ENCODE results near the gene MUC5AC.
"Not testable (repeated sequence)": the region's sequence is repeated elsewhere in the genome, so short reads cannot be mapped to it uniquely, and the experiment has no call there.

Gene MUC5AC

DNA sequence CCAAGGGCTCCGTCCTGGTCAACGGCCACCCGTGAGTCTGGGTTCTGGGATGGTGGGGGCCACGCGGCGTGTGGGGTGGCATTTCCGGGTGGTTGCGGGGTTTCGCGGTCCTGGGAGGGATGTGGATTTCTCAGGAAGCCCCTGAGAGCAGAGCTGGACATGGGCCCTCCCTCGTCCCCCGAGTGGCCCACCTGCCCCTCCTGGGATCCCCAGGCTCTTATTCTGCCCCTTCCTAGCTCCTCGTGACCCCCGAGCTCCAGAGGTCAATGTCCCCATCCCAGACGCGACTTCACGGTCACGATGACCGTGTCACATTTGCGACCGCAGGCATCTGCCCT, 4.4 kb downstream of the MUC5AC start:
- Mint-ChIP-seq H3K4me3 (no peak overlapping the region), H3K27ac (no peak overlapping the region), H3K36me3 (no peaks in the 10 kb centered on the region), H3K4me1 (no peaks in the 10 kb centered on the region), H3K27me3 (peaks cover 2% of the 10 kb centered on the region), H3K9me3 (no peaks in the 10 kb centered on the region)

DNA sequence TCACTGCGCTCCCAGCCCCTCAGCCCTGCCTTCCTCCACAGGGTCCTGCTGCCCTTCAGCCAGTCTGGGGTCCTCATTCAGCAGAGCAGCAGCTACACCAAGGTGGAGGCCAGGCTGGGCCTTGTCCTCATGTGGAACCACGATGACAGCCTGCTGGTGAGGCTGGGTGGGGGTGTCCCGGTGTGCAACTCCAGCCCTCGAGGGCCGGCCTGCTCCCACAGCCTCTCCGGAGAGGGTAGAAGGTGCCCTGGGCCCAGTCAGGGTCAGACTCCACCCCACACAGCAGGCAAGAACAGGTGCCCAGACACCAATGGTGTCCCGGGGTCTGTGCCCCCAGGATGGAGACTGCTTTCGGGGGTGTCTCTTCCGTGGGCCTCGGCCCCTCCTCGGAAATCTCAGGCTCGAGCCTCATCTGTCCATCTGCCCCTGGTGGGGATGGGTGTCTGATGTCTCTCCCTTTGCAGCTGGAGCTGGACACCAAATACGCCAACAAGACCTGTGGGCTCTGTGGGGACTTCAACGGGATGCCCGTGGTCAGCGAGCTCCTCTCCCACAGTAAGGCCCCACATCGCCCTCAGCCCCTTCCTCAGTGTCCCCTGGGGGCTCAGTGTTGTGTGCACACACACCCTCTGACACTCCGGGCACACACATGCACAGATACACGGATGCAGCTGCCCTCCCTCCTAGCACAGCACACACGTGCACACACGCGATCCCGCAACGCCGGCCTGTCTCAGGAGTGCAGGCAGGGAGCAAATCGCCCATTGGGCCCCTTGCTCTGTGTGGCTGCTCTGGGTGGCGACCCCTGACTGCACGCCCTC, 4.9 kb downstream of the MUC5AC start:
- Mint-ChIP-seq H3K27me3 (peaks cover 2% of the 10 kb centered on the region), H3K27ac (no peak overlapping the region), H3K9me3 (no peaks in the 10 kb centered on the region), H3K4me1 (no peaks in the 10 kb centered on the region), H3K36me3 (no peaks in the 10 kb centered on the region), H3K4me3 (no peak overlapping the region)

DNA sequence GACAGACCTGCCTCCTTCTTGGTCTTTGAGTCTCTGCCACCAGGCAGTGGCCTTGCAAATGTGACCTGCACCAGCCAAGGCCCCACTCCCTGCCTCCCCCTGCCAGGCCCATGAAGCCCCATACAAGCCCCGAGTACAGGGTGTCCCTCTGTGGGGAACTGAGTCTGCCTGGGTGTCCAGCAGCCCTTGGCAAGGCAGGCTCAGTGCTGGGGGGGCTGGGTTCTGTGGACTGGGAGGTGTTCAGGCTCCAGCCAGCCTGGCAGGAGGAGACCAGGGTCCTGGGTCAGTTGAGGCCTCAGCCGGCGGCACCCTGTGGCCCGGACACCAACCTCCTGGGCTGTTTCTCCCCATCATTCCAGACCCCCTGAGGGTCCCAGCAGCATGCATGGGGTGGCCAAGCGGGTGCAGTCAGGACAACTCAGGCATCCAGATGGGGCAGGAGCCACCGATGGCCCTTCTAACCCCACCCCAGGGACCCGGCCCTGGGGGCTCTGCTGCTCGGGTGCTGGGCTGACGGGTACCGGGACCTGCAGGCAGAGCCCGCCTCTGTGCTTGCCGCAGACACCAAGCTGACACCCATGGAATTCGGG, 5.7 kb downstream of the MUC5AC start:
- no peaks in the 10 kb centered on the region for H3K4me1 Mint-ChIP-seq
- no peak overlapping the region for H3K27ac Mint-ChIP-seq
- no peak overlapping the region for H3K4me3 Mint-ChIP-seq
- no peaks in the 10 kb centered on the region for H3K36me3 Mint-ChIP-seq
- H3K9me3 Mint-ChIP-seq, result no peaks in the 10 kb centered on the region
- H3K27me3 Mint-ChIP-seq, result peaks cover 2% of the 10 kb centered on the region

DNA sequence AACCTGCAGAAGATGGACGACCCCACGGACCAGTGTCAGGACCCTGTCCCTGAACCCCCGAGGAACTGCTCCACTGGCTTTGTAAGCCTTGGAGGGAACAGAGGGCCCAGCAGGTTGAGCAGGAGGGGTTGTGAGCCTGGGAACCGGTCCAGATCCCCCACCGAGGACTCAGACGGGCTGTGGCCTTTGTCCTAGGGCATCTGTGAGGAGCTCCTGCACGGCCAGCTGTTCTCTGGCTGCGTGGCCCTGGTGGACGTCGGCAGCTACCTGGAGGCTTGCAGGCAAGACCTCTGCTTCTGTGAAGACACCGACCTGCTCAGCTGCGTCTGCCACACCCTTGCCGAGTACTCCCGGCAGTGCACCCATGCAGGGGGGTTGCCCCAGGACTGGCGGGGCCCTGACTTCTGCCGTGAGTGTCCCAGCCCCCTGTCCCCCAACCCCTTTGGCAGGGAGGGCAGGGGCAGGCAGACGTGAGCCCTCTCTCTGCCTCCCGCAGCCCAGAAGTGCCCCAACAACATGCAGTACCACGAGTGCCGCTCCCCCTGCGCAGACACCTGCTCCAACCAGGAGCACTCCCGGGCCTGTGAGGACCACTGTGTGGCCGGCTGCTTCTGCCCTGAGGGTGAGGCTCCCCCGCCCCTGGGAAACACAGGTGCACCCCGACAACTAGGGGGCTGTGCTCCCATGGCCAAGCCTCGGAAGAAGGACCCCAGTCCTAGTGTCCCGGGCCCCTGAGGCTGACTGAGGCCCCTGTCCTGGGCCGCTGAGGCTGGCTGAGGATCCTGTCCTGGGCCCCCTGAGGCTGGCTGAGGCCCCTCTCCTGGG, 6.4 kb downstream of the MUC5AC start:
- Mint-ChIP-seq H3K27me3 (peaks cover 2% of the 10 kb centered on the region), H3K4me1 (no peaks in the 10 kb centered on the region), H3K9me3 (no peaks in the 10 kb centered on the region), H3K27ac (no peak overlapping the region), H3K36me3 (no peaks in the 10 kb centered on the region), H3K4me3 (no peak overlapping the region)

DNA sequence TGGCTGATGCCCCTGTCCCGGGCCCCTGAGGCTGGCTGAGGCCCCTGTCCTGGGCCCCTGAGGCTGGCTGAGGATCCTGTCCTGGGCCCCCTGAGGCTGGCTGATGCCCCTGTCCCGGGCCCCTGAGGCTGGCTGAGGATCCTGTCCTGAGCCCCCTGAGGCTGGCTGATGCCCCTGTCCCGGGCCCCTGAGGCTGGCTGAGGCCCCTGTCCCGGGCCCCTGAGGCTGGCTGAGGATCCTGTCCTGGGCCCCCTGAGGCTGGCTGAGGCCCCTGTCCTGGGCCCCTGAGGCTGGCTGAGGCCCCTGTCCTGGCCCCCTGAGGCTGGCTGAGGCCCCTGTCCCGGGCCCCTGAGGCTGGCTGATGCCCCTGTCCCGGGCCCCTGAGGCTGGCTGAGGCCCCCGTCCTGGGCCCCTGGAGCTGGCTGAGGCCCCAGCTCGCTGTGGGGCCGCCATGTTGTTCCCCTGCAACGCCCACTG, 7.1 kb downstream of the MUC5AC start:
- not testable (repeated sequence) for H3K27me3 Mint-ChIP-seq, H3K4me1 Mint-ChIP-seq, H3K4me3 Mint-ChIP-seq, H3K36me3 Mint-ChIP-seq, H3K27ac Mint-ChIP-seq, H3K9me3 Mint-ChIP-seq

- H3K4me3 Mint-ChIP-seq, result no peak overlapping the region
- no peaks in the 10 kb centered on the region for H3K36me3 Mint-ChIP-seq
- H3K9me3 Mint-ChIP-seq, result no peaks in the 10 kb centered on the region
- H3K27ac Mint-ChIP-seq, result no peak overlapping the region
- no peaks in the 10 kb centered on the region for H3K4me1 Mint-ChIP-seq
- peaks cover 1% of the 10 kb centered on the region for H3K27me3 Mint-ChIP-seq
These were observed 7.7 kb downstream of the MUC5AC start for GRCh38 chr11:1165256-1166041.

- Mint-ChIP-seq H3K4me1 (no peaks in the 10 kb centered on the region), H3K9me3 (no peaks in the 10 kb centered on the region), H3K27ac (no peak overlapping the region), H3K36me3 (peaks cover 2% of the 10 kb centered on the region), H3K27me3 (no peaks in the 10 kb centered on the region), H3K4me3 (no peak overlapping the region)
These were observed 9.5 kb downstream of the MUC5AC start for GRCh38 chr11:1167256-1167655.

- no peaks in the 10 kb centered on the region for H3K4me1 Mint-ChIP-seq
- H3K9me3 Mint-ChIP-seq, result no peaks in the 10 kb centered on the region
- H3K27ac Mint-ChIP-seq, result no peak overlapping the region
- H3K27me3 Mint-ChIP-seq, result no peaks in the 10 kb centered on the region
- H3K4me3 Mint-ChIP-seq, result no peak overlapping the region
- peaks cover 2% of the 10 kb centered on the region for H3K36me3 Mint-ChIP-seq
These were observed 10.0 kb downstream of the MUC5AC start for GRCh38 chr11:1167751-1168231.

GRCh38 chr11:1168256-1168655, 10.5 kb downstream of the MUC5AC start:
- Mint-ChIP-seq H3K9me3 (no peaks in the 10 kb centered on the region), H3K36me3 (peaks cover 2% of the 10 kb centered on the region), H3K27ac (no peak overlapping the region), H3K4me3 (no peak overlapping the region), H3K4me1 (no peaks in the 10 kb centered on the region), H3K27me3 (no peaks in the 10 kb centered on the region)

DNA sequence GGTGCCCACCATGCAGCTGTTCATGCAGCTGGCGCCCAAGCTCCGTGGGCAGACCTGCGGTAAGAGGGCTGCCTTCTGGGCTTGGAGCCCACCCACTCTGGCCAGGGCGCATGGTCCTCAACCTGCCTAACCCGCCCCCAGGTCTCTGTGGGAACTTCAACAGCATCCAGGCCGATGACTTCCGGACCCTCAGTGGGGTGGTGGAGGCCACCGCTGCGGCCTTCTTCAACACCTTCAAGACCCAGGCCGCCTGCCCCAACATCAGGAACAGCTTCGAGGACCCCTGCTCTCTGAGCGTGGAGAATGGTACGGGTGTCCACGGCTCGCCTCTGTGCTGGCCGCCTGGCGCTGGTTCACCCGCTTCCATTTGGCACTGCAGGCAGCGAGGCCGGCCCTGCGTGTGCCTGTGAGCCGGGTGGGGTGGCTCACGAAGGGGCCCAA, 11.0 kb downstream of the MUC5AC start:
- H3K27me3 Mint-ChIP-seq, result no peaks in the 10 kb centered on the region
- no peak overlapping the region for H3K4me3 Mint-ChIP-seq
- no peak overlapping the region for H3K27ac Mint-ChIP-seq
- peaks cover 2% of the 10 kb centered on the region for H3K36me3 Mint-ChIP-seq
- H3K9me3 Mint-ChIP-seq, result no peaks in the 10 kb centered on the region
- H3K4me1 Mint-ChIP-seq, result no peaks in the 10 kb centered on the region

GRCh38 chr11:1171223-1171984, 13.7 kb downstream of the MUC5AC start:
- Mint-ChIP-seq H3K9me3 (no peaks in the 10 kb centered on the region), H3K27me3 (no peaks in the 10 kb centered on the region), H3K36me3 (peaks cover 3% of the 10 kb centered on the region), H3K4me3 (no peak overlapping the region), H3K4me1 (no peaks in the 10 kb centered on the region), H3K27ac (no peak overlapping the region)

- Mint-ChIP-seq H3K4me3 (no peak overlapping the region), H3K27ac (no peak overlapping the region), H3K36me3 (peaks cover 3% of the 10 kb centered on the region), H3K4me1 (no peaks in the 10 kb centered on the region), H3K9me3 (no peaks in the 10 kb centered on the region), H3K27me3 (no peaks in the 10 kb centered on the region)
These were observed 14.4 kb downstream of the MUC5AC start for GRCh38 chr11:1171985-1172728.

- H3K27ac Mint-ChIP-seq, result no peak overlapping the region
- peaks cover 3% of the 10 kb centered on the region for H3K36me3 Mint-ChIP-seq
- H3K27me3 Mint-ChIP-seq, result no peaks in the 10 kb centered on the region
- no peaks in the 10 kb centered on the region for H3K4me1 Mint-ChIP-seq
- no peak overlapping the region for H3K4me3 Mint-ChIP-seq
- no peaks in the 10 kb centered on the region for H3K9me3 Mint-ChIP-seq
These were observed 15.0 kb downstream of the MUC5AC start for GRCh38 chr11:1172729-1173117.

DNA sequence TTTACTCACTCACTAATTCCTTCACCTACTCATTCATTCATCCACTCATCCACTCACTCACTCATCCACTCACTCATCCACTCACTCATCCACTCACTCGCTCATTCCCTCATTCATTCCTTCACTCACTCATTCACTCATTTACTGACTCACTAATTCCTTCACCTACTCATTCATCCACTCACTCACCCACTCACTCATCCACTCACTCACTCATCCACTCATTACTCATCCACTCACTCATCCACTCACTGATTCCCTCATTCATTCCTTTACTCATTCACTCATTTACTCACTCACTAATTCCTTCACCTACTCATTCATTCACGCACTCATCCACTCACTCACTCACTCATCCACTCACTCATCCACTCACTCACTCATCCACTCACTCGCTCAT, 15.6 kb downstream of the MUC5AC start:
- H3K27me3 Mint-ChIP-seq, H3K4me1 Mint-ChIP-seq, H3K36me3 Mint-ChIP-seq, H3K9me3 Mint-ChIP-seq, H3K27ac Mint-ChIP-seq, H3K4me3 Mint-ChIP-seq: not testable (repeated sequence)

All from activated naive CD4-positive, alpha-beta T cell treated with anti-CD3 and anti-CD28 coated beads, Interleukin-2, amount 50 U/mL, for 24 hours (primary cell).